Tibial artery (tissue), 4 donors: ENCODE results near the gene ABLIM2.

Source experiments
- DNase-seq, 2 donors: peaks; one replicate each; pipeline ENCODE4 v3.0.0-alpha.2; 2019
- H3K27ac ChIP-seq, 2 donors: fragments of 200-600 bp; sonication (generic) in 1 of 2; 1 replicate in 1 of 2; 2 replicates in 1 of 2; pipeline ENCODE4 v1.5.1; 2018 to 2019; ENCODE audit warnings: mild to moderate bottlenecking in 1 of 2
- H3K27me3 ChIP-seq, 2 donors: fragments of 200-600 bp; sonication (generic) in 1 of 2; one replicate each; pipeline versions ENCODE4 v1.5.1 to v1.6.0; 2016 to 2019
- H3K36me3 ChIP-seq, 3 donors: fragments of 200-600 bp; sonication (generic) in 2 of 3; one replicate each; pipeline ENCODE4 v1.5.1; 2016 to 2019; ENCODE audit warnings: mild to moderate bottlenecking in 2 of 3
- H3K4me1 ChIP-seq, 4 donors: fragments of 200-600 bp; sonication (generic) in 2 of 4; 1 replicate in 3 of 4; 2 replicates in 1 of 4; pipeline ENCODE4 v1.5.1; 2016 to 2019
- H3K4me3 ChIP-seq, 2 donors: fragments of 200-600 bp; sonication (generic) in 1 of 2; 1 replicate in 1 of 2; 2 replicates in 1 of 2; pipeline ENCODE4 v1.5.1; 2018 to 2019; ENCODE audit warnings: mild to moderate bottlenecking in 2 of 2
- H3K9me3 ChIP-seq, 3 donors: fragments of 200-600 bp; sonication (generic) in 1 of 3; one replicate each; pipeline ENCODE4 v1.5.1; 2016 to 2019
- CTCF ChIP-seq, 2 experiments: fragments of 200-600 bp in 1 of 2; fragments of 450-650 bp in 1 of 2; IDR thresholded peaks; one replicate each; pipeline ENCODE4 v1.5.1; 2017 to 2019; ENCODE audit warnings: antibody characterized with exemption in 2 of 2, mild to moderate bottlenecking in 1 of 2, moderate library complexity in 1 of 2
- intact Hi-C: fragments of 100-400 bp; cut with DNase I; formaldehyde crosslinking; loops from one replicate; pipeline ENCODE4 v1.15.0; 2023; ENCODE audit warnings: low total_unique reads

The ABLIM2 gene

GRCh38 chr4:8110071-8110986 is 48.3 kb downstream of the ABLIM2 start:
- Histone ChIP-seq H3K27me3 (no peaks in the 10 kb centered on the region), H3K36me3 (no peaks in the 10 kb centered on the region), H3K4me3 (no peak overlapping the region), H3K9me3 (no peaks in the 10 kb centered on the region), H3K4me1 (peaks cover 0 to 13% (median 3%) of the 10 kb centered on the region in 4 donors), H3K27ac (no peak overlapping the region)
- intact Hi-C loops: no loop called here
- TF ChIP-seq CTCF (IDR thresholded peaks at IDR 0.05): no peak
- no peak for DNase-seq

- H3K9me3 ChIP-seq: no peaks in the 10 kb centered on the region
- H3K27me3 ChIP-seq: no peaks in the 10 kb centered on the region
- intact Hi-C loops: no loop called here
- H3K27ac ChIP-seq: no peak overlapping the region
- DNase-seq: no peak
- peaks cover 0 to 13% (median 3%) of the 10 kb centered on the region in 4 donors for H3K4me1 ChIP-seq
- no peaks in the 10 kb centered on the region for H3K36me3 ChIP-seq
- no peak for TF ChIP-seq CTCF (IDR thresholded peaks at IDR 0.05)
- H3K4me3 ChIP-seq: no peak overlapping the region
Observed at GRCh38 chr4:8109406-8110065, 49.1 kb downstream of the ABLIM2 start.

DNA sequence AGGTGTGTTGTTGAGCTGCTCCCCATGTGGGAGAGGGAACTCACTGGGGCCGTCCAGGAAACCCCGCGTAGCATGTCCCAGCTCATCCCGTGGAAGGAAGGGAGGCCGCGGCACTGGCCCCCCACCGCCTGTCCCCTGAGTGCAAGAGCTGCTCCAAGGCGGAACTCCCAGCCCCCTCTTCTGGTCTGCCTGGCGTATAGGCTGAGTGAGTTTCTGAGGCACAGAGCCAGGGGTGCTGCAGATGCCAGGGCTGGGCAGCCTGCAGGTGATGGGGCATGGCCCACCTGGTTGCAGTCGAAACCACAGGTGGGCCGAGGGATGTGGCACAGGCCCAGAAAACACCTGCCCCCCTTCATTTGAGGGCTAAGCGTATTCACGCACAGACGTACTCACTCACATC is 49.6 kb downstream of the ABLIM2 start:
- peaks cover 0 to 11% (median 2%) of the 10 kb centered on the region in 4 donors for H3K4me1 ChIP-seq
- no peak overlapping the region for H3K27ac ChIP-seq
- intact Hi-C loops: no loop called here

DNA sequence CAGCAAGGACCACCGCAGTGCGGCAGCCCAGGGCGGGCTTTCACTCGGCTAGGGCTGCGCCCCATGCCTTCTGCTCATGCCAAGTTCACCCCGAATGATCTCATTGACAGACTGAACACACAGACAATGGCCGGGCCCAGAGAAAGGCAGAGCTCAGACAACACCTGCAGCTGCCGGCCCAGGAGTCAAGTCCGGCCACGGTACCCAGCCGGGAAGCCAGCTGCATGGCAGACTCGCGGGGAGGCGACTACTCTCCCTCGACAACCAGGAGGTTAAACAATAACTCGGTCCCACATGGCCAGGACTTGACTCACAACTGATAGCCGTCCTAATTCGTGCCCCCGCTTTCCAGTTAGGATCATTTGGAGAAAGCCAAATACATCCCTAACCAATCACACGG is 50.4 kb downstream of the ABLIM2 start:
- Histone ChIP-seq H3K4me3 (no peak overlapping the region), H3K36me3 (no peaks in the 10 kb centered on the region), H3K27me3 (no peaks in the 10 kb centered on the region), H3K9me3 (no peaks in the 10 kb centered on the region), H3K4me1 (peaks cover 0 to 4% (median 0%) of the 10 kb centered on the region in 4 donors), H3K27ac (no peak overlapping the region)
- TF ChIP-seq CTCF (IDR thresholded peaks at IDR 0.05): no peak
- intact Hi-C loops: no loop called here
- no peak for DNase-seq

More for the DNA sequence above, 49.6 kb downstream of the ABLIM2 start:
- Histone ChIP-seq H3K36me3 (no peaks in the 10 kb centered on the region), H3K9me3 (no peaks in the 10 kb centered on the region), H3K4me3 (no peak overlapping the region), H3K27me3 (no peaks in the 10 kb centered on the region)
- no peak for TF ChIP-seq CTCF (IDR thresholded peaks at IDR 0.05)
- DNase-seq: no peak

DNA sequence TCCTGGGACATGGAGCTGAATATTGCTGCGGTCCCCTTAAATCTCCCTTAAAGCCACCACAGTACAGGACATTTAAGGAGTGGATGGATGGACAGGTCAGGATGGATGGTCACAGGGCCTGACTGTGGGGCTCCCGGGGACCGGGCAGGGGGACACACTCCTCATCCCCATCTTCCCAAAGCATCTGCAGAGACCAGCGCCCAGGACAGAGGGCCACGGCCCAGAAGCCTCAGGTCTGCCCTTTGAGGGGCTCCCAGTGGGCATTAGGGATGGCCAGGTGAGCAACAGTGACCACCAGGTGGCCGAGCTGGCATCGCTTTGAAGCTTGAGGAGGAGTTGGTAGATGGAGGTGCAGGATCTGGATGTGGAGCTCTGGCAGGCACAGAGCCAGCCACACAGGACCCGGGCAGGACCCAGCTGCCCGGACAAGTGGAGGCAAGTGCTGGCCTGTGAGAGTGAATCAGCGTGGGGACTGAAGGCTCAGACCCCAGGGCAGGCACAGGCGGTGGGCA is 51.4 kb downstream of the ABLIM2 start:
- no peaks in the 10 kb centered on the region for H3K4me1 ChIP-seq
- H3K9me3 ChIP-seq: no peaks in the 10 kb centered on the region
- TF ChIP-seq CTCF (IDR thresholded peaks at IDR 0.05): no peak
- H3K27ac ChIP-seq: no peak overlapping the region
- intact Hi-C loops: no loop called here
- no peaks in the 10 kb centered on the region for H3K27me3 ChIP-seq
- no peaks in the 10 kb centered on the region for H3K36me3 ChIP-seq
- no peak overlapping the region for H3K4me3 ChIP-seq
- DNase-seq: no peak
